Measurements from ENCODE around the gene CSPG4.
"Not testable (repeated sequence)": the region's sequence is repeated elsewhere in the genome, so short reads cannot be mapped to it uniquely, and the experiment has no call there.

The CSPG4 gene

DNA sequence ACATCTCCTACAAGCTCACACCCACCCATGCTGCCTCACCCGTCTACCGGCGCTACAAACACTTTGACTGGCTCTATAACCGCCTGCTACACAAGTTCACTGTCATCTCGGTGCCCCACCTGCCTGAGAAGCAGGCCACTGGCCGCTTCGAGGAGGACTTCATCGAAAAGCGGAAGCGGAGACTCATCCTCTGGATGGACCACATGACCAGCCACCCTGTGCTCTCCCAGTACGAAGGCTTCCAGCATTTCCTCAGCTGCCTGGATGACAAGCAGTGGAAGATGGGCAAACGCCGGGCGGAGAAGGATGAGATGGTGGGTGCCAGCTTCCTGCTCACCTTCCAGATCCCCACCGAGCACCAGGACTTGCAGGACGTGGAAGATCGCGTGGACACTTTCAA, 62.8 kb downstream of the CSPG4 start:
- DNase-seq (ENCODE audit: low read depth in 1 of 2, low spot score in 1 of 2), result no peak

- no peak for DNase-seq (ENCODE audit: low read depth in 1 of 2, low spot score in 1 of 2)
These were observed 63.4 kb downstream of the CSPG4 start for GRCh38 chr15:75649045-75649761.

- DNase-seq (ENCODE audit: low read depth in 1 of 2, low spot score in 1 of 2), result no peak
These were observed 64.3 kb downstream of the CSPG4 start for GRCh38 chr15:75648156-75649000.

- peak in 1 of 2 donors; percentile 48 for DNase-seq (ENCODE audit: low read depth in 1 of 2, low spot score in 1 of 2)
These were observed 65.1 kb downstream of the CSPG4 start, which contains the start of gene SNX33 for GRCh38 chr15:75647370-75648155. TSS of gene SNX33 (plus strand) at chr15:75647912. CDS start at chr15:75649103, 1,191 bp downstream.

DNA sequence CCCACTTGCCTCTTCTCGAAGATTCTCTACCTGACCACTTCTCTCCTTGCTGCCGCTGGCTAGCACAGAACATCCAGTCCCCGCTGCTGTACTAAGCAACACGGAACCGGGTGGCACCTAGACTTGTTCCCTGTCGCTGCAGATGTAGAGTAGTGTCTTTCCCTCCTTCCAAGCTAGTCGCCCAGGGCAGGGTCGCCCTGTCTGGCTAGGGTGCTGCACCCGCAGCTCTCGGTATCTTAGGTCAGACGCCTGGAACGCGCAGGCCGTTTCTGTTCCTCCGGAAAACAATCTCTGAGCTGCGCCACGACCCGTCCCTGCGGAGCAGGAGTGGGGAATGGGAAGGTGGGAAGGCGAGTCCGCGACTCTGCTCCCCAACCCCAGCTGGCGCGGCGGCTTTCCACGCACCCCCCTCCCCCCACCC, 65.7 kb downstream of the CSPG4 start:
- no peak for DNase-seq (ENCODE audit: low read depth in 1 of 2, low spot score in 1 of 2)

- DNase-seq (ENCODE audit: low read depth in 1 of 2, low spot score in 1 of 2), result no peak
These were observed 66.3 kb downstream of the CSPG4 start for GRCh38 chr15:75646112-75646943.

- DNase-seq (ENCODE audit: low read depth in 1 of 2, low spot score in 1 of 2), result no peak
These were observed 68.3 kb downstream of the CSPG4 start for GRCh38 chr15:75644376-75644775.

DNA sequence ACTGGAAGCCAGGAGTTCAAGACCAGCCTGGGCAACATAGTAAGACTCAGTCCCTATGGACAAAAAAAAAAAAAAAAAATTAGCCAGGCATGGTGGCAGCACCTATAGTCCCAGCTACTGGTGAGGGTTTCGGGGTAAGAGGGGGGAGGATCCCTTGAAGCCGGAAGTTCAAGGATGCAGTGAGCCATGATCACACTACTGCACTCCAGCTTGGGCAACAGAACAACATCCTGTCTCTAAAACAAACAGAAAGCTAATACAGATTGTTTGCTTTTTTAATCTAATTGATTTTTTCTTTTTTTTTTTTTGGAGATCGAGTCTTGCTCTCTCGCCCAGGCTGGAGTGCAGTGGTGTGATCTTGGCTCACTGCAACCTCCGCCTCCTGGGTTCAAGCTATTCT, 71.0 kb downstream of the CSPG4 start:
- no peak for DNase-seq (ENCODE audit: low read depth in 1 of 2, low spot score in 1 of 2)

DNA sequence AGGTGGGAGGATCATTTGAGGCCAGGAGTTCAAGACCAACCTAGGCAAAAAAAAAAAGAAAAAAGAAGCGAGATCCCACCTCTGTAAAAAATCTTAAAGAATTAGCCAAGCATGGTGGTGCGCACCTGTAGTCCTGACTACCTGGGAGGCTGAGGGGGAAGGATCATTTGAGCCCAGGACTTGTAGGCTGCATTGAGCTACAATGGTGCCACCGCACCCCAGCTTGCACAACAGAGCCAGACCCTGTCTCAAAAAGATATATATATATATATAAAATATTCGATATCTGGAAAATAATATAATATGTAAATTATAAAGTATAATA, 71.5 kb downstream of the CSPG4 start:
- no peak for DNase-seq (ENCODE audit: low read depth in 1 of 2, low spot score in 1 of 2)

- peak; percentile 17 to 27 for DNase-seq (ENCODE audit: low read depth in 1 of 2, low spot score in 1 of 2)
These were observed 72.0 kb downstream of the CSPG4 start for GRCh38 chr15:75640483-75641178.

DNA sequence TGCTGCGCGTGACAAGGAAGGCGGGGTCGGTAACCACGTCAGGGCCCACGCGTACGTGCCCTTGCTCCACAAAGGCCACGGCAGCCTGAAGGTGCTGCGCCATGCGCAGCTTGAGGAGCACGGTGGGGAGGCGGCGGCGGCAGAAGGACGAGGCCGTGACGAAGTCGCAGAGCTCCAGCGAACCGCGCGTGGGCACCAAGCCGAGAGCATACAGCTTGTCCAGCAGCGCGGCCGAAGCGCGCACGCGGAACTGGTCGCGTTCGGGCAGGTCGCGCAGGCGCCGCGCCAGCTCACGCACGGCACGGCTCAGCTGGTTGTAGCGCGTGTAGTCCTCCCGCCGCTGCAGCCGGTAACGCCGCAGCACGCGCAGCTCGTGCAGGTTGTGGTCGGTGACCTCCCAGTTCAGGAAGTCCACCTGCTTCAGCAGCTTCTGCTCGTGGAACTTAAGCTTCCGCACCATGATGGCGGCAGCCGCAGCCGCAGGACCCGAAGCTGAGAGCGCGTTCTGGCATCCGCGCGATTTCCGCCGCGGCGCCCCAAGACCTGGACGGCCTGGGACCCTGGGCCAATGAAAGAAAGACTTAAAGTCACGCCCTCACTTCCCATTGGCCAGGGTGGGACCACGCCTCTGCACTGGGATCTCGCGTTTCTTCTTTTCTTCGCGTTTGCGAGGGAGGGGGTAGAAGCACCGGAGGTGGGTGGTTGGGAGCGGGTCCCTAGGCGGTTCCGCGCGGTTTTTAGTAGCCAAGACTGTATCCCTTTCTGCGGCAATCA, 72.8 kb downstream of the CSPG4 start, which contains the start of gene IMP3:
Gene IMP3 (minus strand): TSS at position 516 of the 774 bp plus-strand sequence. CDS start 56 bp downstream, at position 460.
- DNase-seq (ENCODE audit: low read depth in 1 of 2, low spot score in 1 of 2), result peak; percentile 85 to 87

- no peak for DNase-seq (ENCODE audit: low read depth in 1 of 2, low spot score in 1 of 2)
These were observed 73.4 kb downstream of the CSPG4 start for GRCh38 chr15:75639191-75639708.

DNA sequence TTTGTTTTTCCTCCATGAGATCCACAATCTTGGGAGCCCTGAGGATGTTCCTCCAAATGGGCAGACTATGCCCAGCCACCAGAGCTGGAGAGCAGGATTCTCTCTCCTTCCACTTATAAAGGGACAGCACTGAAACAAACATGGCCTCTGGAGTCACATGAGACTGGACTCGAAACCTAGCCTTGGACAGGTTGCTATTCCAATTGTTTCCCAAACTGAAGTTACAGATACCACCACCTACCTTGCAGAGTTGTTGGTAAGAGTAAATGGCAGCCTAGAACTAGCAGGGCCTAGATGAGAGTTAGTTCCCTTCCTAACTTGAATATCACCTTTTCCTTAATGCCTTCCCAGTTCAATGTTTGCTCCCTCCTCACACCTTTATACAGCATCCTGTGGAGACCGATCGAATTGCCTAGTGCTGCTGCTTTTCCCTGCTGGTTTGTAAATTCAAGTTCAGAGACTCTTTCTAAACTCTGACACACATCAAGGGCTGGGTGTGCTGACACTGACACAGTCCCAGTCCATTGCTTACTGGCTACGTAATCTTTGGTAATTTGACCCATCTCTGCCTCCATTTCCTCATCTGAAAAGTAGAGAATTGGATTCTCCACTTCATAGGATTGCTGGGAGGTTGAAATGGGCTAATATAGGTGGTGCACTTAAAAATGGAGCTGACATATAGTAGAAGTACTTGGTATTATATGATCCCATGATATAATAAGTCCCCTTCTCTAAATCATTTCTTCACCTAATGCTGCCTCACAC, 75.2 kb downstream of the CSPG4 start:
- no peak for DNase-seq (ENCODE audit: low read depth in 1 of 2, low spot score in 1 of 2)

GRCh38 chr15:75636026-75636425, 76.6 kb downstream of the CSPG4 start:
- no peak for DNase-seq (ENCODE audit: low read depth in 1 of 2, low spot score in 1 of 2)

- DNase-seq (ENCODE audit: low read depth in 1 of 2, low spot score in 1 of 2), result not testable (repeated sequence)
These were observed 78.7 kb downstream of the CSPG4 start for GRCh38 chr15:75633922-75634321.

GRCh38 chr15:75631935-75632334, 80.7 kb downstream of the CSPG4 start:
- no peak for DNase-seq (ENCODE audit: low read depth in 1 of 2, low spot score in 1 of 2)

- DNase-seq (ENCODE audit: low read depth in 1 of 2, low spot score in 1 of 2), result peak; percentile 87 to 90
These were observed 86.9 kb downstream of the CSPG4 start, which contains the start of gene SNUPN for GRCh38 chr15:75625542-75626347. TSS of gene SNUPN (minus strand) at chr15:75625725. CDS start at chr15:75621051, 4,674 bp downstream.

Measured in activated T-helper 1 cell treated with anti-CD3 and anti-CD28 coated beads, Interleukin-2, amount 50 U/mL, for 16 hours (primary cell).